ENCODE measurements around the gene DUSP16.

The DUSP16 gene

GRCh38 chr12:12549426-12549825 lies 13.2 kb downstream of the DUSP16 start:
- no peak for DNase-seq (ENCODE audit: low read depth in 4 of 4, low spot score in 1 of 4)

GRCh38 chr12:12548713-12549112 lies 13.9 kb downstream of the DUSP16 start:
- DNase-seq (ENCODE audit: low read depth in 4 of 4, low spot score in 1 of 4): no peak

- DNase-seq (ENCODE audit: low read depth in 4 of 4, low spot score in 1 of 4): no peak
Observed at GRCh38 chr12:12546314-12546772, 16.3 kb downstream of the DUSP16 start.

- no peak for DNase-seq (ENCODE audit: low read depth in 4 of 4, low spot score in 1 of 4)
Observed at GRCh38 chr12:12543959-12544358, 18.7 kb downstream of the DUSP16 start.

GRCh38 chr12:12542964-12543363 lies 19.7 kb downstream of the DUSP16 start:
- DNase-seq (ENCODE audit: low read depth in 4 of 4, low spot score in 1 of 4): no peak

GRCh38 chr12:12542286-12542685 lies 20.4 kb downstream of the DUSP16 start:
- no peak for DNase-seq (ENCODE audit: low read depth in 4 of 4, low spot score in 1 of 4)

GRCh38 chr12:12541782-12542181 lies 20.9 kb downstream of the DUSP16 start:
- DNase-seq (ENCODE audit: low read depth in 4 of 4, low spot score in 1 of 4): no peak

- no peak for DNase-seq (ENCODE audit: low read depth in 4 of 4, low spot score in 1 of 4)
Observed at GRCh38 chr12:12540261-12541013, 22.2 kb downstream of the DUSP16 start.

GRCh38 chr12:12539028-12539810 lies 23.4 kb downstream of the DUSP16 start:
- no peak for DNase-seq (ENCODE audit: low read depth in 4 of 4, low spot score in 1 of 4)

- DNase-seq (ENCODE audit: low read depth in 4 of 4, low spot score in 1 of 4): no peak
Observed at GRCh38 chr12:12538535-12538934, 24.1 kb downstream of the DUSP16 start.

- no peak for DNase-seq (ENCODE audit: low read depth in 4 of 4, low spot score in 1 of 4)
Observed at GRCh38 chr12:12537421-12537820, 25.2 kb downstream of the DUSP16 start.

GRCh38 chr12:12534975-12535374 lies 27.7 kb downstream of the DUSP16 start:
- DNase-seq (ENCODE audit: low read depth in 4 of 4, low spot score in 1 of 4): no peak

GRCh38 chr12:12534166-12534866 lies 28.3 kb downstream of the DUSP16 start:
- DNase-seq (ENCODE audit: low read depth in 4 of 4, low spot score in 1 of 4): no peak

GRCh38 chr12:12533238-12533829 lies 29.3 kb downstream of the DUSP16 start:
- no peak for DNase-seq (ENCODE audit: low read depth in 4 of 4, low spot score in 1 of 4)

GRCh38 chr12:12531194-12531593 lies 31.5 kb downstream of the DUSP16 start:
- no peak for DNase-seq (ENCODE audit: low read depth in 4 of 4, low spot score in 1 of 4)

GRCh38 chr12:12529783-12530421 lies 32.8 kb downstream of the DUSP16 start:
- DNase-seq (ENCODE audit: low read depth in 4 of 4, low spot score in 1 of 4): no peak

- no peak for DNase-seq (ENCODE audit: low read depth in 4 of 4, low spot score in 1 of 4)
Observed at GRCh38 chr12:12528361-12529270, 34.0 kb downstream of the DUSP16 start.

GRCh38 chr12:12527820-12528296 lies 34.8 kb downstream of the DUSP16 start:
- DNase-seq (ENCODE audit: low read depth in 4 of 4, low spot score in 1 of 4): no peak

- no peak for DNase-seq (ENCODE audit: low read depth in 4 of 4, low spot score in 1 of 4)
Observed at GRCh38 chr12:12524128-12524527, 38.5 kb downstream of the DUSP16 start.

GRCh38 chr12:12523229-12523628 lies 39.4 kb downstream of the DUSP16 start:
- DNase-seq (ENCODE audit: low read depth in 4 of 4, low spot score in 1 of 4): no peak

Data from stimulated activated CD4-positive, alpha-beta T cell treated with anti-CD3 and anti-CD28 coated beads, Interleukin-1b, Interleukin-23, amount 100 ng/mL, for 24 hours (primary cell).